Activated CD4-positive, alpha-beta T cell treated with anti-CD3 and anti-CD28 coated beads, Interleukin-2, amount 10 ng/mL, durations not matched to agents 7 days and 5 days (primary cell): ENCODE results near the gene BAZ2B. TPM values are rescaled to one million over a fixed set of nuclear protein-coding genes. Genes with fewer than 3 reads are reported as not detected.
A peak's percentile ranks its signal among the peaks of the same experiment; 100 is the strongest.

Source experiments
- CTCF ChIA-PET: fragments of 350-600 bp; sonication (Branson Sonifier 250); formaldehyde crosslinking; loops from one replicate; lab custom pipeline; 2021; ENCODE audit warnings: antibody characterized with exemption; lab: Charles Lee
- POLR2A ChIA-PET: fragments of 350-600 bp; sonication (Branson Sonifier 250); formaldehyde crosslinking; loops from one replicate; lab custom pipeline; 2021; ENCODE audit warnings: antibody characterized with exemption; lab: Charles Lee
- DNase-seq: peaks from one replicate; pipeline ENCODE4 v3.0.0-alpha.2; 2020
- H3K27ac Mint-ChIP-seq: one replicate; pipeline ENCODE4 v1.8.0; 2021; ENCODE audit warnings: mild to moderate bottlenecking, moderate library complexity, mixed read lengths
- H3K27me3 Mint-ChIP-seq: one replicate; pipeline ENCODE4 v1.8.0; 2021; ENCODE audit warnings: mixed read lengths
- H3K36me3 Mint-ChIP-seq: one replicate; pipeline ENCODE4 v1.8.0; 2021; ENCODE audit warnings: low read depth, mixed read lengths
- H3K4me1 Mint-ChIP-seq: one replicate; pipeline ENCODE4 v1.8.0; 2021; ENCODE audit warnings: mixed read lengths
- H3K4me3 Mint-ChIP-seq: one replicate; pipeline ENCODE4 v1.8.0; 2021; ENCODE audit warnings: mild to moderate bottlenecking, moderate library complexity, mixed read lengths
- H3K9me3 Mint-ChIP-seq: one replicate; pipeline ENCODE4 v1.8.0; 2021; ENCODE audit warnings: mixed read lengths
- total RNA-seq, 2 experiments: library from RNA; stranded (reverse); gene quantifications; one replicate each; pipeline ENCODE4 v1.2.3, GENCODE V29; 2021

The BAZ2B gene
- total RNA-seq, 2 experiments from 2014 or later: 11.3 to 13.0 TPM

- Mint-ChIP-seq H3K36me3 (peaks cover 2% of the 10 kb centered on the region), H3K9me3 (peaks cover 3% of the 10 kb centered on the region), H3K4me3 (no peak overlapping the region), H3K27me3 (no peaks in the 10 kb centered on the region), H3K27ac (no peak overlapping the region), H3K4me1 (peaks cover 27% of the 10 kb centered on the region)
- POLR2A ChIA-PET: no interaction called here
- no peak for DNase-seq
- CTCF ChIA-PET: no interaction called here
These were observed 157.1 kb downstream of the BAZ2B start for GRCh38 chr2:159459279-159459678.

GRCh38 chr2:159457589-159457988 is 158.8 kb downstream of the BAZ2B start:
- Mint-ChIP-seq H3K4me1 (peaks cover 30% of the 10 kb centered on the region), H3K36me3 (no peaks in the 10 kb centered on the region), H3K9me3 (peaks cover 3% of the 10 kb centered on the region), H3K27me3 (no peaks in the 10 kb centered on the region), H3K4me3 (no peak overlapping the region), H3K27ac (no peak overlapping the region)
- no peak for DNase-seq
- ChIA-PET CTCF (no interaction called here), POLR2A (no interaction called here)

GRCh38 chr2:159456500-159457426 is 159.6 kb downstream of the BAZ2B start:
- Mint-ChIP-seq H3K36me3 (no peaks in the 10 kb centered on the region), H3K27me3 (no peaks in the 10 kb centered on the region), H3K27ac (peak overlapping the region; percentile 6), H3K4me3 (no peak overlapping the region), H3K9me3 (peaks cover 3% of the 10 kb centered on the region), H3K4me1 (peaks cover 30% of the 10 kb centered on the region)
- DNase-seq: no peak
- ChIA-PET POLR2A (no interaction called here), CTCF (no interaction called here)

DNA sequence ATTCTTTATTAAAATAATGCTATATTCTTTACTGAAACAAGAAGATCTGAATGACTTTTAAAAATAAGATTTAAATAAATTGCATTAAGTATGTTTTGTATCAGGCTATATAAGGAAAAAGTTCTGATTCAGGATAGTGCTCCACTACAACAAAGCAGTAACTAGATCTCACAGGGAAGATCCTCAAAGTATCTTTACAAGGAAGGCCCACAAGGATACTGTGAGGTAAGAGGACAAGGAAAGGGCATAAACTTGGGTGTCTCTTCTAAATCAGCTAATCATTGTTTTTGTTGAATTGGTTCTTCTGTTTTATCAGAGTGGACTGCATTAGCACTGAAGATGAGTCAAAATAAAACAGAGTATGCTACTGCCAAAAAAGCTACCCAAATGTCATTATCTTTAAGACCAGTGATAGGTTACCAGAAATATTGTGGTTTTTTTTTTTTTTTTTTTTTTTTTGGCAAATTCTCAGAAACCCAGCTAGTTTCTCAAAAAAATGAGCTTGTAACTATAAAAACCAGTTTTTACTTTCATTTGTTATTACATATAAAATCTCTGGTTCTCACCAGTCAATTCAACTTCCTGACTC is 160.9 kb downstream of the BAZ2B start:
- Mint-ChIP-seq H3K27me3 (no peaks in the 10 kb centered on the region), H3K27ac (peak overlapping the region; percentile 11), H3K4me1 (peaks cover 30% of the 10 kb centered on the region), H3K9me3 (peaks cover 3% of the 10 kb centered on the region), H3K4me3 (no peak overlapping the region), H3K36me3 (no peaks in the 10 kb centered on the region)
- DNase-seq: no peak
- POLR2A ChIA-PET: no interaction called here
- CTCF ChIA-PET: no interaction called here

- CTCF ChIA-PET: no interaction called here
- no peak for DNase-seq
- Mint-ChIP-seq H3K27me3 (no peaks in the 10 kb centered on the region), H3K4me1 (peaks cover 30% of the 10 kb centered on the region), H3K4me3 (no peak overlapping the region), H3K9me3 (peaks cover 3% of the 10 kb centered on the region), H3K27ac (no peak overlapping the region), H3K36me3 (no peaks in the 10 kb centered on the region)
- POLR2A ChIA-PET: no interaction called here
These were observed 162.2 kb downstream of the BAZ2B start for GRCh38 chr2:159454185-159454584.

DNA sequence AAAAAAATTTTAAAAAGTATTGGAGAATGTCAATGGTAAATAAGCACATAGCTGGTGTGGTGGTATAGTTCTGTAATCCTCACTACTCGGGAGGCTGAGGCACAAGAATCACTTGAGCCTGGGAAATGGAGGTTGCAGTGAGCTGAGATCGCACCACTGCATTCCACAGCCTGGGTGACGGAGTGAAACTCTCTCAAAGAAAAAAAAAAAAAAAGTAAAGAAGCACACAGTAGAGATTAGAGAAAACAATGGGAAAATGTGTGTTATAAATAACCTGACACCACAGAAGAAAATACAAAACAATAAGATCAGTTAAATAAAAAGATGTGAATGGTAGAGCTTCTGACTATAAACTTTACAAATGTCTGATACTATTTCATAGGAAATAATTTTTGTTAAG is 166.2 kb downstream of the BAZ2B start:
- Mint-ChIP-seq H3K27me3 (no peaks in the 10 kb centered on the region), H3K9me3 (no peaks in the 10 kb centered on the region), H3K4me1 (peaks cover 18% of the 10 kb centered on the region), H3K4me3 (no peak overlapping the region), H3K36me3 (peaks cover 7% of the 10 kb centered on the region), H3K27ac (no peak overlapping the region)
- DNase-seq: no peak
- POLR2A ChIA-PET: interaction anchor here (0.5 kb wide), 1 partner anchor 45 kb away, joined by 5 read pairs; no protein-coding TSS in a partner anchor
- CTCF ChIA-PET: interaction anchor here (0.6 to 0.7 kb wide), 2 partner anchors 17 to 372 kb away, joined by 4 to 5 read pairs; no protein-coding TSS in a partner anchor

DNA sequence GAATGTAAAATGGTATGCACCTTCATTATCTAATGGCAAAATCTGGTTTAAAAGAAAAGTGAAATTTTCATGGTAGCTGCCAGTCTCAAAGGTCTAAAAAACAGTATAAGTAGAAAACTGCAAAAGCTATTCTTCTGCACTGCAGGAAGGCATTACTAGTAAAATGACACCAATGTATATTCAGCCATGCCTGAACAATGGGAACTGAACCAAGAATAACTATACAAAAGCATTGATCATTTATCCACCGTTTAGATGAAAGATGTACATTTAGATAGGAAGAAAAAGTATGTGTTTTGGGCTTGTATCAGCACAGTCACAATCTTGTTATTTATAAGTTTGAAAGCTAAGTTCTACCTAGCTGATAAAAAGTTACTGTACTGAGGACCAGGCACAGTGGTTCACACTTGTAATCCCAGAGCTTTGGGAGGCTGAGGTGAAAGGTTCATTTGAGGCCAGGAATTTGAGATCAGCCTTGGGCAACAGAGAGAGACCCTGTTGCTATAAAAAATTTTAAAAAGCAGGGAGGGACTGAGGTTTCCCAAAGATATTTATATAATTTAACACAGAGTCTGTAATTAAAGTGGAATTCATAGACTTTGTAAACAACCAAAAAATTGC is 166.7 kb downstream of the BAZ2B start:
- ChIA-PET CTCF (no interaction called here), POLR2A (interaction anchor here (0.5 kb wide), 1 partner anchor 46 kb away, joined by 5 read pairs; no protein-coding TSS in a partner anchor)
- Mint-ChIP-seq H3K36me3 (peaks cover 7% of the 10 kb centered on the region), H3K27me3 (no peaks in the 10 kb centered on the region), H3K9me3 (no peaks in the 10 kb centered on the region), H3K27ac (no peak overlapping the region), H3K4me1 (peaks cover 20% of the 10 kb centered on the region), H3K4me3 (no peak overlapping the region)
- no peak for DNase-seq

DNA sequence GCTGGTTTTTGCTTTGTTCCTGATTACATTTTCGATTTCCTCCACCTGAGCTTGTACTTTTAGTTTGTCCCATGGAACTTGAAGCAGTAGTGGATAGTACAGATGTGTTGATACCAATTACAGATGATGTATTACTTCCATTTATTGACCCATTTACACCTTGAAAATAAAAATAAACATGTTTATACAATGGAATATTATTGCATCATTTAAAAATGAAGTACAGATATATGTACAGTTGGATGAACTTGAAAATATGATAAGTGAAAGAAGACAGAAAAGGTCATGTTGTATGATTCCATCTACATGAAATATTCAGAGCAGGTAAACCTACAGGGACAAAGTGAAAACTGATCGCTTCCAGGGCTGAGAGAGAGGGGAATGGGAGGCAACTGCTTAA is 169.5 kb downstream of the BAZ2B start:
- H3K36me3 Mint-ChIP-seq: peaks cover 7% of the 10 kb centered on the region
- ChIA-PET CTCF (no interaction called here), POLR2A (no interaction called here)
- no peaks in the 10 kb centered on the region for H3K9me3 Mint-ChIP-seq
- H3K4me3 Mint-ChIP-seq: no peak overlapping the region
- no peak for DNase-seq
- no peaks in the 10 kb centered on the region for H3K27me3 Mint-ChIP-seq
- H3K4me1 Mint-ChIP-seq: peaks cover 15% of the 10 kb centered on the region
- H3K27ac Mint-ChIP-seq: no peak overlapping the region

DNA sequence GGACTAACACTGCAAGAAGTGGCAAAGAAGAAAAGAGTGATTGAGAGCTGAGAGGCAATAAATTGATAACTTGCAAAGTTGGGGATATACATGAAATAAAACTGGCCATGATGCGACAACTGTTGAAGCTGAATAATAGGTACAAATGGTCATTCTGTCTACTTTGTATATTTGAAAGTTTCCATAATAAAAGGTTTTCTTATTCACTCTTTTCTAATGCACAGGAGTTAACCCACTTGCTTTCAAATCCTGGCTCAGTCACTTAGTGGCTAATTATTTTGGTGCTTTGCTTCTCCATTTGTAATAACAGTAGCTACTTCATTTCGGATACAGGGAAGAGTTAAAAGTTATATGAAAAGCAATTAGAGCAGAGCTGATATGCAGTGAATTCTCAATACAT is 170.1 kb downstream of the BAZ2B start:
- Mint-ChIP-seq H3K27ac (no peak overlapping the region), H3K27me3 (no peaks in the 10 kb centered on the region), H3K9me3 (no peaks in the 10 kb centered on the region), H3K4me3 (no peak overlapping the region), H3K4me1 (peaks cover 15% of the 10 kb centered on the region), H3K36me3 (peaks cover 7% of the 10 kb centered on the region)
- POLR2A ChIA-PET: no interaction called here
- DNase-seq: no peak
- CTCF ChIA-PET: no interaction called here

DNA sequence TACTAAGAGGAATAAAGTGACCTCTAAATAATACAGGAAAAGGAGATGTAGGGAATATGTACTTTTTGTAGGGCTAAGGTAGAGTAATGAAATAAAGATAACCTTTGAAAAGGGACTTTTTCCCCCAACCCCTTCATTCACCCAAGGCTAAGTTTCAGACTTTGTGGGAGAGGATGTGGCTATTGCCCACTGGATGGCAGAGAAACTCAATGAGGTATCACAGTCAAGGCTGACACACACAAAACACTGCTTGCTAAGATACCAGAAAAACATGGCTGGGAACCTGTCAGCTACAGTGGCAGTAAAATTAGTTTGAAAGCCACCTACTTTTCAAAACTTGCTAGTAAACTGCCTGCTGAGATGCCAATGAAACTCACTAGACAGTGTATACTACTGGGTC is 171.0 kb downstream of the BAZ2B start:
- POLR2A ChIA-PET: no interaction called here

GRCh38 chr2:159444754-159445153 is 171.6 kb downstream of the BAZ2B start:
- POLR2A ChIA-PET: no interaction called here
- Mint-ChIP-seq H3K36me3 (peaks cover 7% of the 10 kb centered on the region), H3K9me3 (no peaks in the 10 kb centered on the region), H3K4me3 (no peak overlapping the region), H3K4me1 (peaks cover 15% of the 10 kb centered on the region), H3K27me3 (no peaks in the 10 kb centered on the region), H3K27ac (no peak overlapping the region)
- no peak for DNase-seq
- CTCF ChIA-PET: no interaction called here

More for the DNA sequence above, 171.0 kb downstream of the BAZ2B start:
- Mint-ChIP-seq H3K27me3 (no peaks in the 10 kb centered on the region), H3K27ac (no peak overlapping the region), H3K4me1 (peaks cover 15% of the 10 kb centered on the region), H3K4me3 (no peak overlapping the region), H3K36me3 (peaks cover 7% of the 10 kb centered on the region), H3K9me3 (no peaks in the 10 kb centered on the region)
- CTCF ChIA-PET: no interaction called here
- DNase-seq: peak; percentile 22

- no peaks in the 10 kb centered on the region for H3K27me3 Mint-ChIP-seq
- POLR2A ChIA-PET: no interaction called here
- H3K27ac Mint-ChIP-seq: no peak overlapping the region
- no peak overlapping the region for H3K4me3 Mint-ChIP-seq
- CTCF ChIA-PET: no interaction called here
- DNase-seq: no peak
- H3K4me1 Mint-ChIP-seq: peaks cover 15% of the 10 kb centered on the region
- peaks cover 13% of the 10 kb centered on the region for H3K36me3 Mint-ChIP-seq
- no peaks in the 10 kb centered on the region for H3K9me3 Mint-ChIP-seq
These were observed 174.0 kb downstream of the BAZ2B start for GRCh38 chr2:159442159-159442852.
